ENCODE measurements around the gene SLC24A1.

DNA sequence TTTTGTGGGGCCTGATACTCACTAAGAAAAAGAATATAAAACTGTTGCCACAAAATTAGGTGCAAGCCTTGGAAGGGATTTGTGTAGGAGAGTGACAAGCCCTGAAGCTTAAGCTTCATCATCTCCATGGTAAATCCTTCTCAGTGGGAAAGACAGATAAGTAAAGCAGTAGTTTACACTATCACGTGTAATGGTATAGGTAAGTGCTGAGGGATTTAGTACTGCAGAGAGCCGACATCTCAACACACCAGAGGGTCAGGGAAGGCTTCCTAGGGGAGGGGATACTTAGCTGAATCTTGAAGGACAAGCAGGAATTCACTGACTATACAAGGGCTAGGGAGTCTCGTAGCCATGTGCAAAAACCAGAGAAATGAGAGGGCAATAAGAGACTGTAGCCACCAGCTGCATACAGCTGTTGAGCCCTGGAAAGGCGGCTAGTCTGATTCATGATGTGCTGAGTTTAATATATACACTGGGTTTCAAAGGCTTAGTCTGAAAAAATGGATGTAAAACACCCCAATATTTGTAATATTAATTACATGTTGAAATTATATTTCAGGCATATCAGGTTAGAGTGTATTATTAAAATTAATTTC lies 11.1 kb downstream of the SLC24A1 start:
- no peak for TF ChIP-seq POLR2A (IDR thresholded peaks at IDR 0.05)
- TF ChIP-seq CTCF (IDR thresholded peaks at IDR 0.05), result no peak

Data from adrenal gland (tissue), 5 donors.